HL-60 (cell line): ENCODE results near the gene FRMD8.

Experiments used
- CTCF ChIP-seq: IDR thresholded peaks from one replicate; pipeline ENCODE4 v1.5.1; 2011; ENCODE audit warnings: low read length, control low read depth, inconsistent platforms; ENCODE audit not compliant: insufficient read depth
- GABPA ChIP-seq: IDR thresholded peaks from 2 replicates; pipeline ENCODE4 v1.6.1; 2012; ENCODE audit warnings: low read depth
- POLR2AphosphoS5 ChIP-seq: IDR thresholded peaks from 2 replicates; pipeline ENCODE4 v1.6.1; 2012; ENCODE audit warnings: low read depth

GRCh38 chr11:65378208-65378927 lies 8.1 kb upstream of the FRMD8 start:
- no peak for TF ChIP-seq CTCF
- TF ChIP-seq GABPA = no peak
- no peak for TF ChIP-seq POLR2AphosphoS5
